ENCODE measurements around the gene PRKCA. TPM values are rescaled to one million over a fixed set of nuclear protein-coding genes. Genes with fewer than 3 reads are reported as not detected.
A peak's percentile ranks its signal among the peaks of the same experiment; 100 is the strongest.

The PRKCA gene
- total RNA-seq, 2 donors from 2014 or later, result 6.5 to 6.6 TPM

DNA sequence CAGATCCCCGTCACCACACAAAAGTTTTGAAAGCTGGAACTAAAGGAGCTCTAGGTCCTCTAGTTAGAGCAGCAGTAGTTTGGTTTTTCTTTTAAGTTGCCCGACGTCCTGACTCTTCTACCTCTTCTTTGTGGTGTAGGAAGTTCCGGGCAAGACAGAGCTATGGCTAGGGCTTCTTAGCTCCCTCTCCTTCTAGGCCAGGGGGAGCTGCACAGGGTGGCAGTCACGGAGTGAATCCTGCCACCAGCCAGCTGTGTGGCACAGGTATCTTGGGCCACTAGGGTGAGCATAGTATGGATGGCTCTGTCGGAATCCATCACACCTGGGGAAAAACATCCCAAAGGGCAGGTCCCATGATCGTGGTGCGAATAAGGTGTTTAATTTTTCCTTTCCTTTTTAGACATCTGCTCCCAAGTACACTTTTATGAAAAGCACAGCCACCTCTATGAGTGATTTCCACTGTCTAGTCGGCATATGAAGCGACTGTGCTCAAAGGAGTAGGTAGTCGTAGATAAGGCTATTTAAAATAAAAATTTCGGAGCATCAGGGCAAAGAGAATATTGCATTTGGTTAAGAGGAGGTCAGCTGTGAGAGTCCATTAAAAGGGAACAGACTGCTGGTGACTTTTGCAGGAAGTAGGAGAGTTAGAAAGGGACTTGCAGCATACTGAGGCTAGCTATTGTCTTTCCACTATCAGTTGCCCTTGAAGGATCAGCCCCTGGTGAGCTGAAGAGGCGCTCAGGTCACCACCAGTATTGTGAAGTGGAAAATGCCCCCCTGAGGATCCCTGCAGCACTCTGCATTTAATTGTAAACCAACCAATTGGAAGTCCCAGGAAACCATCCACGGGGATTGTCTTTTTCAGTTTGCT, 2.1 kb downstream of the PRKCA start:
- Histone ChIP-seq H3K4me3 (no peak overlapping the region), H3K27me3 (no peaks in the 10 kb centered on the region), H3K4me1 (peaks cover 11% of the 10 kb centered on the region), H3K27ac (peak overlapping the region in 3 of 4 donors; percentile 67 to 82 (median 74)), H3K36me3 (replicated peaks in 1 of 2; ENCODE audit: insufficient read depth in 1 of 2, low read depth in 2 of 2) (no peaks in the 10 kb centered on the region), H3K9me3 (no peaks in the 10 kb centered on the region)
- ATAC-seq (no peak), DNase-seq (peak in 1 of 4 donors; percentile 18)
- TF ChIP-seq POLR2A (IDR thresholded peaks at IDR 0.05), result no peak
- TF ChIP-seq, protein P1, sequence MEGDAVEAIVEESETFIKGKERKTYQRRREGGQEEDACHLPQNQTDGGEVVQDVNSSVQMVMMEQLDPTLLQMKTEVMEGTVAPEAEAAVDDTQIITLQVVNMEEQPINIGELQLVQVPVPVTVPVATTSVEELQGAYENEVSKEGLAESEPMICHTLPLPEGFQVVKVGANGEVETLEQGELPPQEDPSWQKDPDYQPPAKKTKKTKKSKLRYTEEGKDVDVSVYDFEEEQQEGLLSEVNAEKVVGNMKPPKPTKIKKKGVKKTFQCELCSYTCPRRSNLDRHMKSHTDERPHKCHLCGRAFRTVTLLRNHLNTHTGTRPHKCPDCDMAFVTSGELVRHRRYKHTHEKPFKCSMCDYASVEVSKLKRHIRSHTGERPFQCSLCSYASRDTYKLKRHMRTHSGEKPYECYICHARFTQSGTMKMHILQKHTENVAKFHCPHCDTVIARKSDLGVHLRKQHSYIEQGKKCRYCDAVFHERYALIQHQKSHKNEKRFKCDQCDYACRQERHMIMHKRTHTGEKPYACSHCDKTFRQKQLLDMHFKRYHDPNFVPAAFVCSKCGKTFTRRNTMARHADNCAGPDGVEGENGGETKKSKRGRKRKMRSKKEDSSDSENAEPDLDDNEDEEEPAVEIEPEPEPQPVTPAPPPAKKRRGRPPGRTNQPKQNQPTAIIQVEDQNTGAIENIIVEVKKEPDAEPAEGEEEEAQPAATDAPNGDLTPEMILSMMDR (IDR thresholded peaks at IDR 0.05), result no peak
- intact Hi-C loops (cut with DNase I), result no loop called here
- WGBS, 2 donors, result 50 to 57% methylated on average over 14 of the region's 14 CpGs

DNA sequence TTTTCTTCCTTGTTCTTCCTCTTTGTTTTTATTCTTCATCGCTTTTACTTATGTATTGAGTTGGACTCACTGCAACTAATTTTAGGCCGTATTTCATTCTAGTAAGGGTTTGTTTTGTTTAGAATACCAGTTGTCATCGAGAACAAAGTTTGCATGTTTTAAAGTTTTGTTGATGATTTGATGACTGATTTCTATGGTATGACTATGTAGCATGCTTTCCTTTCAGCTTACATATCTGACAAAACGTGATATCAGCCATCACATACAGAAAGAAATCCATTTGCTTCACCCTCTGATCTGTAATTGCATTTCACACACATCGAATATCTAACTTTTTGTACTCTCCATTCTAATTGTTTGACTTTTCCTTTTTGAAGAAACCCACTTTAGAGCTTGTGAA, 4.0 kb downstream of the PRKCA start:
- WGBS, 2 donors, result 57 to 72% methylated on average over 5 of the region's 5 CpGs

DNA sequence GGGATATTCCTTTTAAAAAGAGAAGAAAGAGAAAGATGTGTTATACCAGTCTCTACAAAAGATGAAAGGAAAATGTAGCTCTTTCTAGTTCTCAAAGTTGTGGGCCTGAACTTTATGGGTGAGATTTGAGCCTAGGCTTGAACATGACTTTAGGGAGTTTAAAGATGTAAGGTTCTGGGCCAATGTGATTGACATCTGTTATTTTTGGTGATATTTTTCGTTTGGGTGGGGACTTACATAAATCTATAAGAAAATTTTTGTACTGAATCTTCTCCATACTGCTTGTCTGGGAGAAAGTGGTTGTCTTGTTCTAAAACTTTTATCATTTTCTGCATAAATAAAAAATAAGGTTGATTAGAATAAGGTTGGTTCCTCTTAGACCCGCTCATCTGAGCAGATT, 4.8 kb downstream of the PRKCA start:
- Histone ChIP-seq H3K36me3 (replicated peaks in 1 of 2; ENCODE audit: insufficient read depth in 1 of 2, low read depth in 2 of 2) (no peaks in the 10 kb centered on the region), H3K4me3 (no peak overlapping the region), H3K27ac (no peak overlapping the region), H3K27me3 (no peaks in the 10 kb centered on the region), H3K4me1 (peaks cover 5% of the 10 kb centered on the region), H3K9me3 (no peaks in the 10 kb centered on the region)
- WGBS, 2 donors, result 63 to 72% methylated on average over 2 of the region's 2 CpGs
- DNase-seq (no peak), ATAC-seq (no peak)
- TF ChIP-seq, protein P1 (IDR thresholded peaks at IDR 0.05), result no peak
- no peak for TF ChIP-seq POLR2A (IDR thresholded peaks at IDR 0.05)
- intact Hi-C loops (cut with DNase I), result no loop called here

More for the DNA sequence above, 4.0 kb downstream of the PRKCA start:
- ATAC-seq (no peak), DNase-seq (no peak)
- Histone ChIP-seq H3K27ac (peak overlapping the region in 1 of 4 donors; percentile 82), H3K36me3 (replicated peaks in 1 of 2; ENCODE audit: insufficient read depth in 1 of 2, low read depth in 2 of 2) (no peaks in the 10 kb centered on the region), H3K4me3 (no peak overlapping the region), H3K4me1 (peaks cover 9% of the 10 kb centered on the region), H3K9me3 (no peaks in the 10 kb centered on the region), H3K27me3 (no peaks in the 10 kb centered on the region)
- intact Hi-C loops (cut with DNase I), result no loop called here
- TF ChIP-seq POLR2A (IDR thresholded peaks at IDR 0.05), result no peak
- TF ChIP-seq, protein P1 (IDR thresholded peaks at IDR 0.05), result no peak

DNA sequence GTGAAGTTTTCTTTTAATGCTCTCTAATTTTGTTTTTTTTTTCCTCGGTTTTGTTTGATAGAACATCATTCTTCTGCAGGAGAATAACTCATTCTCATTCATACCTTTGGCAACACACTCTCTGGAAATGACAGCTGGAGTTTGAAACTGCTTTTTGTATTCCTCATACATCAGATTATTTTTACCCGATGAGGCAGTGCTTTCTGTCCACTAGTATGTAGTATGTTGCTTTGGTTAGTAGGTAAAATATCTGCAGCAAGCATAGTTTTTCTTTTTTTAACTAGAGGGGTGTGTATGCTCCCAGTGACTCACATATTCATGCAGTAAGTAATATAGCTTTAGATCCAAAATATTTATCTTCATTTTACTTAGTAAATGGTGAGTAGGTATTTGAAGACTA, 6.4 kb downstream of the PRKCA start:
- no peak overlapping the region for H3K4me3 ChIP-seq
- TF ChIP-seq, protein P1 (IDR thresholded peaks at IDR 0.05), result no peak
- no peak for TF ChIP-seq POLR2A (IDR thresholded peaks at IDR 0.05)
- H3K36me3 ChIP-seq (replicated peaks in 1 of 2; ENCODE audit: insufficient read depth in 1 of 2, low read depth in 2 of 2), result no peaks in the 10 kb centered on the region
- DNase-seq, result no peak
- no peak for ATAC-seq
- intact Hi-C loops (cut with DNase I), result no loop called here
- no peaks in the 10 kb centered on the region for H3K9me3 ChIP-seq
- H3K4me1 ChIP-seq, result peaks cover 2% of the 10 kb centered on the region
- 73 to 82% methylated on average over 2 of the region's 2 CpGs for WGBS, 2 donors
- no peaks in the 10 kb centered on the region for H3K27me3 ChIP-seq
- H3K27ac ChIP-seq, result no peak overlapping the region

DNA sequence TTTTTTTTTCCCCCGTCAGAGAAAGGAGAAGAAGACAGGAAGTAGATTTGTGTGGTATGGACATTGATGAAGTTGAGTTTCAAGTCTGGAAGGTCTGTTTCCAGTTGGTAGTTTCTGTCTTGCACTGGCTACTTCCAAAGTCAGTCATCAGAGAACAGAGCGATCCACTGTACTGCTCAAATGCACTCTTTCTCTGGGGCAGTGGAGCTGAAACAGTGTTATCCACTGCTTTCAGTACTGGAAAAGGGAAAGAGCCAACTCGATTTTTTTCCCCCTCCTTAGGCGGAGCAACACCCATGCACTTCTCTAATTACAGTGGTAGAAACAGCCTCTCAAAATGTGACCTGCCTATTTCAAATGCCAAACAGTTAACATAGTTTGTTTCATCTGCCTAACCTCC, 7.4 kb downstream of the PRKCA start:
- TF ChIP-seq POLR2A (IDR thresholded peaks at IDR 0.05), result no peak
- TF ChIP-seq, protein P1 (IDR thresholded peaks at IDR 0.05), result no peak
- Histone ChIP-seq H3K4me3 (no peak overlapping the region), H3K27me3 (no peaks in the 10 kb centered on the region), H3K36me3 (replicated peaks in 1 of 2; ENCODE audit: insufficient read depth in 1 of 2, low read depth in 2 of 2) (no peaks in the 10 kb centered on the region), H3K4me1 (no peaks in the 10 kb centered on the region), H3K27ac (no peak overlapping the region), H3K9me3 (no peaks in the 10 kb centered on the region)
- intact Hi-C loops (cut with DNase I), result no loop called here
- DNase-seq, result no peak
- 74 to 81% methylated on average over 4 of the region's 4 CpGs for WGBS, 2 donors
- ATAC-seq, result no peak
